Esophagus mucosa (tissue), 1 donor: ENCODE measurements around the gene DDI1. TPM values are rescaled to one million over a fixed set of nuclear protein-coding genes. Genes with fewer than 3 reads are reported as not detected.
A peak's percentile ranks its signal among the peaks of the same experiment; 100 is the strongest.
"Not testable (repeated sequence)": the region's sequence is repeated elsewhere in the genome, so short reads cannot be mapped to it uniquely, and the experiment has no call there.

Experiments
- ATAC-seq: fragments of 200-7000 bp; cut with Tn5 transposase; one replicate; pipeline ENCODE4 v1.9.1; 2020
- total RNA-seq: library from RNA; stranded (reverse); gene quantifications from one replicate; pipeline ENCODE4 v1.2.4, GENCODE V29; 2023
- donor health status: DM: yes; HTN: yes; CAD: no.

Gene DDI1
- total RNA-seq, 1 donor from 2014 or later = not detected

GRCh38 chr11:104043142-104043541, 6.7 kb downstream of the DDI1 start:
- ATAC-seq = no peak

GRCh38 chr11:104043678-104044239, 7.3 kb downstream of the DDI1 start:
- no peak for ATAC-seq

GRCh38 chr11:104046331-104046730, 9.9 kb downstream of the DDI1 start:
- no peak for ATAC-seq

GRCh38 chr11:104046858-104047257, 10.4 kb downstream of the DDI1 start:
- not testable (repeated sequence) for ATAC-seq

- no peak for ATAC-seq
Observed at GRCh38 chr11:104049116-104049515, 12.7 kb downstream of the DDI1 start.

GRCh38 chr11:104051778-104052177, 15.3 kb downstream of the DDI1 start:
- ATAC-seq = no peak

- no peak for ATAC-seq
Observed at GRCh38 chr11:104053743-104054478, 17.5 kb downstream of the DDI1 start.

GRCh38 chr11:104054911-104055529, 18.6 kb downstream of the DDI1 start:
- ATAC-seq = no peak

- ATAC-seq = no peak
Observed at GRCh38 chr11:104055596-104055995, 19.2 kb downstream of the DDI1 start.

- ATAC-seq = no peak
Observed at GRCh38 chr11:104057908-104058307, 21.5 kb downstream of the DDI1 start.

GRCh38 chr11:104058680-104059079, 22.2 kb downstream of the DDI1 start:
- no peak for ATAC-seq

GRCh38 chr11:104060004-104060794, 23.8 kb downstream of the DDI1 start:
- ATAC-seq = peak; percentile 29

- ATAC-seq = no peak
Observed at GRCh38 chr11:104060820-104061219, 24.4 kb downstream of the DDI1 start.

- ATAC-seq = no peak
Observed at GRCh38 chr11:104061853-104062521, 25.5 kb downstream of the DDI1 start.

- no peak for ATAC-seq
Observed at GRCh38 chr11:104064034-104064630, 27.7 kb downstream of the DDI1 start.

- ATAC-seq = no peak
Observed at GRCh38 chr11:104067534-104067933, 31.1 kb downstream of the DDI1 start.

- ATAC-seq = peak; percentile 98
Observed at GRCh38 chr11:104073950-104074705, 37.7 kb downstream of the DDI1 start.

- no peak for ATAC-seq
Observed at GRCh38 chr11:104075091-104075490, 38.7 kb downstream of the DDI1 start.

- peak; percentile 48 for ATAC-seq
Observed at GRCh38 chr11:104075706-104076105, 39.3 kb downstream of the DDI1 start.

GRCh38 chr11:104076455-104076854, 40.0 kb downstream of the DDI1 start:
- peak; percentile 87 for ATAC-seq

- ATAC-seq = no peak
Observed at GRCh38 chr11:104078245-104078644, 41.8 kb downstream of the DDI1 start.
